Measurements from ENCODE around the gene NLGN4X.

The NLGN4X gene

DNA sequence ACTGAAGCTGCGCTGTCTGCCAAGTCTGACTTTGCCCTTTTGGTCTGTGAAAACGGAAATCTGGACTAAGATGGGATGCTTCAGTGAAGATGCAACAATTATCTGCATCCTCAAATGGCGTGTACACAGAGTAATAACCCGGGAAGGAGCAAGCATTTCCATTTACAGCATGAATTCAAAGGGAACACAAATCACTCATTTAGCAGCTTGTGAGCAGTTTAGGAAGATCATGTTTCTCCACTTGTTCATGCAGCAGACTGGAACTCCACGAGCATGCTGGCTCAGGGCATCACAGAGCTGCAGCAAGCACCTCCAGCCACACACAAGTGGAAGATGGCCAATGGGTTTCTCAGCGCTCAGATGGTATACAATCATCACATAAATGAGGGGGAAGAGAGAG lies 175.5 kb downstream of the NLGN4X start:
- Histone ChIP-seq H3K36me3 (ENCODE audit: insufficient read depth, low read length) (no peaks in the 10 kb centered on the region), H3K4me1 (ENCODE audit: insufficient read depth, low read length, severe bottlenecking) (no peaks in the 10 kb centered on the region), H3F3A (ENCODE audit: insufficient read depth, low read length) (no peaks in the 10 kb centered on the region), H3K9ac (ENCODE audit: low read length) (no peak overlapping the region), H3K9me2 (ENCODE audit: low read depth, low read length) (no peaks in the 10 kb centered on the region), H3K4me3 (ENCODE audit: low read depth, low read length, poor library complexity, severe bottlenecking) (no peak overlapping the region), H4K20me1 (ENCODE audit: insufficient read depth, low read length) (no peaks in the 10 kb centered on the region), H3K9me3 (ENCODE audit: low read length) (no peaks in the 10 kb centered on the region), H3K27me3 (ENCODE audit: insufficient read depth, low read length) (no peaks in the 10 kb centered on the region), H3K27ac (ENCODE audit: low read depth, low read length, poor library complexity, severe bottlenecking) (no peak overlapping the region), H3K4me2 (ENCODE audit: low read length) (no peak overlapping the region), H2AFZ (ENCODE audit: low read length) (no peak overlapping the region), H3K79me2 (ENCODE audit: insufficient read depth, low read length) (no peaks in the 10 kb centered on the region)
- TF ChIP-seq EZH2 (IDR thresholded peaks at IDR 0.05; ENCODE audit: borderline replicate concordance, low read length) = no peak
- TF ChIP-seq, protein P1, sequence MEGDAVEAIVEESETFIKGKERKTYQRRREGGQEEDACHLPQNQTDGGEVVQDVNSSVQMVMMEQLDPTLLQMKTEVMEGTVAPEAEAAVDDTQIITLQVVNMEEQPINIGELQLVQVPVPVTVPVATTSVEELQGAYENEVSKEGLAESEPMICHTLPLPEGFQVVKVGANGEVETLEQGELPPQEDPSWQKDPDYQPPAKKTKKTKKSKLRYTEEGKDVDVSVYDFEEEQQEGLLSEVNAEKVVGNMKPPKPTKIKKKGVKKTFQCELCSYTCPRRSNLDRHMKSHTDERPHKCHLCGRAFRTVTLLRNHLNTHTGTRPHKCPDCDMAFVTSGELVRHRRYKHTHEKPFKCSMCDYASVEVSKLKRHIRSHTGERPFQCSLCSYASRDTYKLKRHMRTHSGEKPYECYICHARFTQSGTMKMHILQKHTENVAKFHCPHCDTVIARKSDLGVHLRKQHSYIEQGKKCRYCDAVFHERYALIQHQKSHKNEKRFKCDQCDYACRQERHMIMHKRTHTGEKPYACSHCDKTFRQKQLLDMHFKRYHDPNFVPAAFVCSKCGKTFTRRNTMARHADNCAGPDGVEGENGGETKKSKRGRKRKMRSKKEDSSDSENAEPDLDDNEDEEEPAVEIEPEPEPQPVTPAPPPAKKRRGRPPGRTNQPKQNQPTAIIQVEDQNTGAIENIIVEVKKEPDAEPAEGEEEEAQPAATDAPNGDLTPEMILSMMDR (IDR thresholded peaks at IDR 0.05; ENCODE audit: low read length) = no peak

DNA sequence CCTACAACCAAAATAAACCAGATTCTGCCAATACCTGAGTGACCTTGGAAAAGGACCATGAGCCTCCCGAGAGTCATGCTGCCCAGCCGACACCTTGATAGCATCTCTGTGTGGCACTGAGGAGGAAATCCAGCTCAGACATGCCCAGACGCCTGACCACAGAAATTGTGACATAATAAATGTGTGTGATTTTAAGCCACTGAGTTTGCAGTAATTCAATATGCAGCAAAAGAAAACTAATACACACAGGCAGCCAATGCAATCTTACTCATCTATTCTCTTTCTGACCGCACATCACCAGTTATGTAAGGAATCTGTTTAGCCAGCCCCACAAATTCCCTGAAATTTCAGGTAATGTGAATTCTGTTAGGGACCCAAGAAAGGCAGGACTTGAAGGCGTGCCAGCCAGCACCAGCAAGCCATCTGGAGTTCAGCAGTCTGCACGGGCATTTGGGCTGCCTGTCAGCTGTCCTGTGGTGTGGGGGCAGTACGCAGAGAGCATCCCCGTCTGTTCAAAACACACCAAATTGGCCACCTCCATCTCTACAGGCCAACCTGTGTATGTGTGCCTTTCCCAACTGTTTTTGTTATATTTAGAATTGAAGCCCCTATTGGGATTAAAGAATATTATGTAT lies 176.4 kb downstream of the NLGN4X start:
- TF ChIP-seq, protein P1 (IDR thresholded peaks at IDR 0.05; ENCODE audit: low read length) = no peak
- TF ChIP-seq EZH2 (IDR thresholded peaks at IDR 0.05; ENCODE audit: borderline replicate concordance, low read length) = no peak
- no peaks in the 10 kb centered on the region for H3K79me2 ChIP-seq (ENCODE audit: insufficient read depth, low read length)
- H3K27ac ChIP-seq (ENCODE audit: low read depth, low read length, poor library complexity, severe bottlenecking) = no peak overlapping the region
- H3K4me2 ChIP-seq (ENCODE audit: low read length) = no peak overlapping the region
- no peaks in the 10 kb centered on the region for H3K9me3 ChIP-seq (ENCODE audit: low read length)
- no peaks in the 10 kb centered on the region for H3K27me3 ChIP-seq (ENCODE audit: insufficient read depth, low read length)
- no peak overlapping the region for H3K4me3 ChIP-seq (ENCODE audit: low read depth, low read length, poor library complexity, severe bottlenecking)
- no peak overlapping the region for H3K9ac ChIP-seq (ENCODE audit: low read length)
- H2AFZ ChIP-seq (ENCODE audit: low read length) = no peak overlapping the region
- H3K9me2 ChIP-seq (ENCODE audit: low read depth, low read length) = no peaks in the 10 kb centered on the region
- H3F3A ChIP-seq (ENCODE audit: insufficient read depth, low read length) = no peaks in the 10 kb centered on the region
- no peaks in the 10 kb centered on the region for H3K4me1 ChIP-seq (ENCODE audit: insufficient read depth, low read length, severe bottlenecking)
- no peaks in the 10 kb centered on the region for H3K36me3 ChIP-seq (ENCODE audit: insufficient read depth, low read length)
- no peaks in the 10 kb centered on the region for H4K20me1 ChIP-seq (ENCODE audit: insufficient read depth, low read length)

DNA sequence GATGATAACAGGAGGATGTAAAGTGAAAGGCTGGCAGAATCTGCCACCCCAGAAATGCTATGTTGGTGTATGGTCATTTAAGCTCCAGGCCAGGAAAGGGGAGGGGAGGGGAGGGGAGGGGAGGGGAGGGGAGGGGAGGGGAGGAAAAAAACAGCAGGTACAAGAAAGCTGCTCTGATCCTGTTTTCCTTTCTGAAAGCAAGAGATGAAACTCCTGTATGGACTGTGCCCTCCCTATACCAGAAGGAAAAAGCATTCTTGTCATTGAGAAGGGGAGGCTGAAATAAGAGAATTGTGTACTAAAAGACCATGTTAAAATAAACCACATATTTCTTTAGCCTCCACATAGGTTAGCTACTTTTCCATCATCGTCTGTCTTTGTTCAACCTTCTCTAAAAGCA lies 179.5 kb downstream of the NLGN4X start:
- Histone ChIP-seq H3K9ac (ENCODE audit: low read length) (no peak overlapping the region), H3K4me3 (ENCODE audit: low read depth, low read length, poor library complexity, severe bottlenecking) (no peak overlapping the region), H3K4me1 (ENCODE audit: insufficient read depth, low read length, severe bottlenecking) (no peaks in the 10 kb centered on the region), H3K36me3 (ENCODE audit: insufficient read depth, low read length) (no peaks in the 10 kb centered on the region), H3K27me3 (ENCODE audit: insufficient read depth, low read length) (no peaks in the 10 kb centered on the region), H3K4me2 (ENCODE audit: low read length) (no peak overlapping the region), H3K9me3 (ENCODE audit: low read length) (no peaks in the 10 kb centered on the region), H3K27ac (ENCODE audit: low read depth, low read length, poor library complexity, severe bottlenecking) (no peak overlapping the region), H4K20me1 (ENCODE audit: insufficient read depth, low read length) (no peaks in the 10 kb centered on the region), H3K9me2 (ENCODE audit: low read depth, low read length) (no peaks in the 10 kb centered on the region), H2AFZ (ENCODE audit: low read length) (no peak overlapping the region), H3K79me2 (ENCODE audit: insufficient read depth, low read length) (no peaks in the 10 kb centered on the region), H3F3A (ENCODE audit: insufficient read depth, low read length) (no peaks in the 10 kb centered on the region)
- TF ChIP-seq, protein P1 (IDR thresholded peaks at IDR 0.05; ENCODE audit: low read length) = no peak
- no peak for TF ChIP-seq EZH2 (IDR thresholded peaks at IDR 0.05; ENCODE audit: borderline replicate concordance, low read length)

All from OCI-LY1 (cell line).